PC-3 (cell line): ENCODE results near the gene SLC38A8.

Experiments
- CTCF ChIP-seq: fragments of 300-600 bp; sonication (generic); conservative IDR thresholded peaks from 2 replicates; pipeline ENCODE4 v1.5.1; 2017; ENCODE audit warnings: antibody characterized with exemption, low read depth, mild to moderate bottlenecking, low read length
- EZH2phosphoT487 ChIP-seq: fragments of 300-600 bp; sonication (generic); IDR thresholded peaks from 2 replicates; pipeline ENCODE4 v1.6.1; 2018; ENCODE audit warnings: mild to moderate bottlenecking, antibody characterized with exemption, low read length, borderline replicate concordance

- TF ChIP-seq CTCF: no peak
- no peak for TF ChIP-seq EZH2phosphoT487
Observed at GRCh38 chr16:84069540-84069939, 26.9 kb upstream of the SLC38A8 start.
